GM23338 (cell line): Measurements from ENCODE around the gene ZNF226. TPM values are rescaled to one million over a fixed set of nuclear protein-coding genes. Genes with fewer than 3 reads are reported as not detected.

ENCODE experiments used
- ATAC-seq: fragments of 200-7000 bp; cut with Tn5 transposase; 3 replicates; pipeline ENCODE4 v1.9.1; 2020
- DNase-seq: peaks from one replicate; pipeline ENCODE4 v3.0.0-alpha.2; 2015; ENCODE audit warnings: low spot score
- H2AFZ ChIP-seq: fragments of 200-600 bp; sonication (generic); 2 replicates; pipeline ENCODE4 v1.8.0; 2016; ENCODE audit warnings: antibody characterized with exemption, mild to moderate bottlenecking, moderate library complexity
- H3F3A ChIP-seq: fragments of 200-600 bp; sonication (generic); replicated peaks from 2 replicates; pipeline ENCODE4 v1.8.0; 2017; ENCODE audit warnings: antibody characterized with exemption, mixed run types, low read depth
- H3K27ac ChIP-seq: fragments of 200-600 bp; sonication (generic); 2 replicates; pipeline ENCODE4 v1.6.1; 2016; ENCODE audit warnings: low read depth
- H3K27me3 ChIP-seq: fragments of 200-600 bp; sonication (generic); 2 replicates; pipeline ENCODE4 v1.8.0; 2016; ENCODE audit warnings: mild to moderate bottlenecking, mixed run types, moderate library complexity; ENCODE audit not compliant: insufficient read depth
- H3K36me3 ChIP-seq: fragments of 200-600 bp; sonication (generic); 2 replicates; pipeline ENCODE4 v1.8.0; 2016; ENCODE audit warnings: mild to moderate bottlenecking; ENCODE audit not compliant: insufficient read depth
- H3K4me1 ChIP-seq: fragments of 200-600 bp; sonication (generic); 2 replicates; pipeline ENCODE4 v1.8.0; 2016; ENCODE audit warnings: mild to moderate bottlenecking, moderate library complexity; ENCODE audit not compliant: insufficient read depth
- H3K4me2 ChIP-seq: fragments of 200-600 bp; sonication (generic); 2 replicates; pipeline ENCODE4 v1.7.1; 2017; ENCODE audit warnings: mixed run types
- H3K4me3 ChIP-seq: fragments of 200-600 bp; sonication (generic); 2 replicates; pipeline ENCODE4 v1.6.1; 2016; ENCODE audit warnings: mixed run types
- H3K79me2 ChIP-seq: fragments of 200-600 bp; sonication (generic); replicated peaks from 2 replicates; pipeline ENCODE4 v1.8.0; 2017; ENCODE audit warnings: mild to moderate bottlenecking; ENCODE audit not compliant: insufficient read depth
- H3K9me2 ChIP-seq: fragments of 200-600 bp; sonication (generic); 2 replicates; pipeline ENCODE4 v1.8.0; 2017; ENCODE audit not compliant: insufficient read depth
- H4K20me1 ChIP-seq: fragments of 200-600 bp; sonication (generic); replicated peaks from 2 replicates; pipeline ENCODE4 v1.8.0; 2017; ENCODE audit warnings: mild to moderate bottlenecking; ENCODE audit not compliant: insufficient read depth
- H3K27ac Mint-ChIP-seq: 2 replicates; pipeline ENCODE4 v1.8.0; 2020; ENCODE audit warnings: inconsistent platforms, mild to moderate bottlenecking, moderate library complexity, mixed read lengths
- H3K27me3 Mint-ChIP-seq: 3 replicates; pipeline ENCODE4 v1.8.0; 2022; ENCODE audit warnings: low read depth, mild to moderate bottlenecking, moderate library complexity, mixed read lengths, inconsistent platforms; ENCODE audit not compliant: insufficient read depth, poor library complexity
- H3K36me3 Mint-ChIP-seq: 3 replicates; pipeline ENCODE4 v1.8.0; 2021; ENCODE audit warnings: low read depth, mild to moderate bottlenecking, inconsistent platforms, moderate library complexity, mixed read lengths
- H3K4me1 Mint-ChIP-seq: 3 replicates; pipeline ENCODE4 v1.8.0; 2020; ENCODE audit warnings: mild to moderate bottlenecking, inconsistent platforms, mixed read lengths
- H3K4me3 Mint-ChIP-seq: 3 replicates; pipeline ENCODE4 v1.8.0; 2021; ENCODE audit warnings: moderate library complexity, mild to moderate bottlenecking, inconsistent platforms, mixed read lengths
- H3K9me3 Mint-ChIP-seq: 3 replicates; pipeline ENCODE4 v1.8.0; 2020; ENCODE audit warnings: moderate library complexity, mild to moderate bottlenecking, inconsistent platforms, mixed read lengths
- CREB1 ChIP-seq: fragments of 250-450 bp; sonication (Bioruptor Pico); IDR thresholded peaks from 2 replicates; pipeline ENCODE4 v1.5.0; 2020; ENCODE audit warnings: low read depth, mild to moderate bottlenecking, moderate library complexity
- CTCF ChIP-seq, 2 experiments: fragments of 200-600 bp in 1 of 2; sonication (generic) in 1 of 2; conservative IDR thresholded peaks; 2 replicates each; pipeline versions ENCODE4 v1.5.1 to v1.6.1; 2016 to 2017; ENCODE audit warnings: antibody characterized with exemption in 2 of 2, low read depth in 2 of 2, mild to moderate bottlenecking in 2 of 2, moderate library complexity in 1 of 2
- EZH2 ChIP-seq: fragments of 200-600 bp; sonication (generic); IDR thresholded peaks from one replicate; pipeline ENCODE4 v1.8.0; 2017; ENCODE audit warnings: antibody characterized with exemption, mild to moderate bottlenecking, low read depth; ENCODE audit not compliant: unreplicated experiment
- NANOG ChIP-seq: IDR thresholded peaks from 2 replicates; pipeline ENCODE4 v1.6.1; 2016; ENCODE audit warnings: antibody characterized with exemption, borderline replicate concordance
- POLR2AphosphoS5 ChIP-seq: IDR thresholded peaks from 2 replicates; pipeline ENCODE4 v1.6.1; 2016; ENCODE audit warnings: antibody characterized with exemption, low read depth
- STAT1 ChIP-seq: IDR thresholded peaks from one replicate; pipeline ENCODE4 v1.6.1; 2016; ENCODE audit warnings: antibody characterized with exemption; ENCODE audit not compliant: unreplicated experiment
- ZNF114 ChIP-seq: fragments of 250-450 bp; sonication (Bioruptor Pico); IDR thresholded peaks from 2 replicates; pipeline ENCODE4 v1.5.0; 2020; ENCODE audit warnings: mild to moderate bottlenecking, moderate library complexity
- polyA plus RNA-seq: library from polyadenylated mRNA; unstranded; fragments of >200 nt; fragmentation: Nextera tagmentation; extraction: Ambion mirVana; gene quantifications from 2 replicates; pipeline ENCODE4 v1.2.1, GENCODE V29; 2016
- total RNA-seq: library from RNA; depleted of rRNA; stranded (reverse); fragments of >200 nt; shearing (Covaris generic); gene quantifications from 2 replicates; pipeline ENCODE4 v1.2.3, GENCODE V29; 2014
- TF ChIP-seq, protein P1 (sequence below): IDR thresholded peaks from 2 replicates; pipeline ENCODE4 v1.6.1; 2016; ENCODE audit warnings: antibody characterized with exemption
- TF ChIP-seq, protein P2 (sequence below): fragments of 250-450 bp; sonication (Bioruptor Pico); IDR thresholded peaks from 2 replicates; pipeline ENCODE4 v1.5.0; 2020; ENCODE audit warnings: mild to moderate bottlenecking, moderate library complexity
- TF ChIP-seq, protein P3 (sequence below): IDR thresholded peaks from one replicate; pipeline ENCODE4 v1.6.1; 2018; ENCODE audit warnings: antibody characterized with exemption; ENCODE audit not compliant: unreplicated experiment

Gene ZNF226
- total and polyA plus RNA-seq, 2 experiments from 2014 or later: 10.5 to 11.7 TPM

GRCh38 chr19:44196772-44197171 is 31.9 kb downstream of the ZNF226 start:
- Histone ChIP-seq H4K20me1 (no peaks in the 10 kb centered on the region), H3K36me3 (no peaks in the 10 kb centered on the region), H3K4me1 (no peaks in the 10 kb centered on the region), H3K27ac (no peak overlapping the region), H2AFZ (no peak overlapping the region), H3K27me3 (no peaks in the 10 kb centered on the region), H3K4me3 (no peak overlapping the region), H3K4me2 (no peak overlapping the region), H3K9me2 (no peaks in the 10 kb centered on the region), H3F3A (no peaks in the 10 kb centered on the region), H3K79me2 (no peaks in the 10 kb centered on the region)
- Mint-ChIP-seq H3K9me3 (peaks cover 32% of the 10 kb centered on the region; the same call in 2 of the 3 replicates), H3K4me3 (no peak overlapping the region), H3K36me3 (no peaks in the 10 kb centered on the region), H3K27ac (no peak overlapping the region), H3K27me3 (no peaks in the 10 kb centered on the region), H3K4me1 (no peaks in the 10 kb centered on the region)
- no peak for TF ChIP-seq EZH2
- TF ChIP-seq, protein P1, sequence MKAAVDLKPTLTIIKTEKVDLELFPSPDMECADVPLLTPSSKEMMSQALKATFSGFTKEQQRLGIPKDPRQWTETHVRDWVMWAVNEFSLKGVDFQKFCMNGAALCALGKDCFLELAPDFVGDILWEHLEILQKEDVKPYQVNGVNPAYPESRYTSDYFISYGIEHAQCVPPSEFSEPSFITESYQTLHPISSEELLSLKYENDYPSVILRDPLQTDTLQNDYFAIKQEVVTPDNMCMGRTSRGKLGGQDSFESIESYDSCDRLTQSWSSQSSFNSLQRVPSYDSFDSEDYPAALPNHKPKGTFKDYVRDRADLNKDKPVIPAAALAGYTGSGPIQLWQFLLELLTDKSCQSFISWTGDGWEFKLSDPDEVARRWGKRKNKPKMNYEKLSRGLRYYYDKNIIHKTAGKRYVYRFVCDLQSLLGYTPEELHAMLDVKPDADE: no peak
- TF ChIP-seq, protein P2, sequence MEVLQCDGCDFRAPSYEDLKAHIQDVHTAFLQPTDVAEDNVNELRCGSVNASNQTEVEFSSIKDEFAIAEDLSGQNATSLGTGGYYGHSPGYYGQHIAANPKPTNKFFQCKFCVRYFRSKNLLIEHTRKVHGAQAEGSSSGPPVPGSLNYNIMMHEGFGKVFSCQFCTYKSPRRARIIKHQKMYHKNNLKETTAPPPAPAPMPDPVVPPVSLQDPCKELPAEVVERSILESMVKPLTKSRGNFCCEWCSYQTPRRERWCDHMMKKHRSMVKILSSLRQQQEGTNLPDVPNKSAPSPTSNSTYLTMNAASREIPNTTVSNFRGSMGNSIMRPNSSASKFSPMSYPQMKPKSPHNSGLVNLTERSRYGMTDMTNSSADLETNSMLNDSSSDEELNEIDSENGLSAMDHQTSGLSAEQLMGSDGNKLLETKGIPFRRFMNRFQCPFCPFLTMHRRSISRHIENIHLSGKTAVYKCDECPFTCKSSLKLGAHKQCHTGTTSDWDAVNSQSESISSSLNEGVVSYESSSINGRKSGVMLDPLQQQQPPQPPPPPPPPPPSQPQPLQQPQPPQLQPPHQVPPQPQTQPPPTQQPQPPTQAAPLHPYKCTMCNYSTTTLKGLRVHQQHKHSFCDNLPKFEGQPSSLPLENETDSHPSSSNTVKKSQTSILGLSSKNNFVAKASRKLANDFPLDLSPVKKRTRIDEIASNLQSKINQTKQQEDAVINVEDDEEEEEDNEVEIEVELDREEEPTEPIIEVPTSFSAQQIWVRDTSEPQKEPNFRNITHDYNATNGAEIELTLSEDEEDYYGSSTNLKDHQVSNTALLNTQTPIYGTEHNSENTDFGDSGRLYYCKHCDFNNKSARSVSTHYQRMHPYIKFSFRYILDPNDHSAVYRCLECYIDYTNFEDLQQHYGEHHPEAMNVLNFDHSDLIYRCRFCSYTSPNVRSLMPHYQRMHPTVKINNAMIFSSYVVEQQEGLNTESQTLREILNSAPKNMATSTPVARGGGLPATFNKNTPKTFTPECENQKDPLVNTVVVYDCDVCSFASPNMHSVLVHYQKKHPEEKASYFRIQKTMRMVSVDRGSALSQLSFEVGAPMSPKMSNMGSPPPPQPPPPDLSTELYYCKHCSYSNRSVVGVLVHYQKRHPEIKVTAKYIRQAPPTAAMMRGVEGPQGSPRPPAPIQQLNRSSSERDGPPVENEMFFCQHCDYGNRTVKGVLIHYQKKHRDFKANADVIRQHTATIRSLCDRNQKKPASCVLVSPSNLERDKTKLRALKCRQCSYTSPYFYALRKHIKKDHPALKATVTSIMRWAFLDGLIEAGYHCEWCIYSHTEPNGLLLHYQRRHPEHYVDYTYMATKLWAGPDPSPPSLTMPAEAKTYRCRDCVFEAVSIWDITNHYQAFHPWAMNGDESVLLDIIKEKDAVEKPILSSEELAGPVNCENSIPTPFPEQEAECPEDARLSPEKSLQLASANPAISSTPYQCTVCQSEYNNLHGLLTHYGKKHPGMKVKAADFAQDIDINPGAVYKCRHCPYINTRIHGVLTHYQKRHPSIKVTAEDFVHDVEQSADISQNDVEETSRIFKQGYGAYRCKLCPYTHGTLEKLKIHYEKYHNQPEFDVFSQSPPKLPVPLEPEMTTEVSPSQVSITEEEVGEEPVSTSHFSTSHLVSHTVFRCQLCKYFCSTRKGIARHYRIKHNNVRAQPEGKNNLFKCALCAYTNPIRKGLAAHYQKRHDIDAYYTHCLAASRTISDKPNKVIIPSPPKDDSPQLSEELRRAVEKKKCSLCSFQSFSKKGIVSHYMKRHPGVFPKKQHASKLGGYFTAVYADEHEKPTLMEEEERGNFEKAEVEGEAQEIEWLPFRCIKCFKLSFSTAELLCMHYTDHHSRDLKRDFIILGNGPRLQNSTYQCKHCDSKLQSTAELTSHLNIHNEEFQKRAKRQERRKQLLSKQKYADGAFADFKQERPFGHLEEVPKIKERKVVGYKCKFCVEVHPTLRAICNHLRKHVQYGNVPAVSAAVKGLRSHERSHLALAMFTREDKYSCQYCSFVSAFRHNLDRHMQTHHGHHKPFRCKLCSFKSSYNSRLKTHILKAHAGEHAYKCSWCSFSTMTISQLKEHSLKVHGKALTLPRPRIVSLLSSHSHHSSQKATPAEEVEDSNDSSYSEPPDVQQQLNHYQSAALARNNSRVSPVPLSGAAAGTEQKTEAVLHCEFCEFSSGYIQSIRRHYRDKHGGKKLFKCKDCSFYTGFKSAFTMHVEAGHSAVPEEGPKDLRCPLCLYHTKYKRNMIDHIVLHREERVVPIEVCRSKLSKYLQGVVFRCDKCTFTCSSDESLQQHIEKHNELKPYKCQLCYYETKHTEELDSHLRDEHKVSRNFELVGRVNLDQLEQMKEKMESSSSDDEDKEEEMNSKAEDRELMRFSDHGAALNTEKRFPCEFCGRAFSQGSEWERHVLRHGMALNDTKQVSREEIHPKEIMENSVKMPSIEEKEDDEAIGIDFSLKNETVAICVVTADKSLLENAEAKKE (CRISPR knock-in tag): no peak
- DNase-seq (no peak), ATAC-seq (no peak)

DNA sequence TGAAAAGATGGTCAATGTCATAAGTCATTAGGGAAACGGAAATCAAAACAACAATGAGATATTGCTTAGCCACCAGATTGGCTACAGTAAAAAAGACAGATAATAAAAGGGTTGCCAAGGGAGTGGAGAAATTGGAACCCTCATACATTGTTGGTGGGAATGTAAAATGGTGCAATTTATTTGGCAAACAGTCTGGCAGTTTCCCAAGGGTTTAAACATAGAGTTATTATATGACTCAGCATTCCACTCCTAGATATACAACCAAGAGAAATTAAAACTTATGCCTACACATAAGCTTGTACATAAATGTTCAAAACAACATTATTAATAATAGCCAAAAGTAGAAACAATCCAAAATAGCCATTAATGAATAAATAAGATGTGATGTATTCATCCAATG is 37.6 kb downstream of the ZNF226 start:
- Histone ChIP-seq H3K4me2 (no peak overlapping the region), H4K20me1 (no peaks in the 10 kb centered on the region), H3F3A (no peaks in the 10 kb centered on the region), H2AFZ (no peak overlapping the region), H3K4me3 (no peak overlapping the region), H3K27me3 (peaks cover 6% of the 10 kb centered on the region; the same call in 1 of the 2 replicates), H3K36me3 (peaks cover 3% of the 10 kb centered on the region; the same call in 1 of the 2 replicates), H3K4me1 (no peaks in the 10 kb centered on the region), H3K27ac (no peak overlapping the region), H3K79me2 (no peaks in the 10 kb centered on the region), H3K9me2 (peaks cover 8% of the 10 kb centered on the region; the same call in 1 of the 2 replicates)
- Mint-ChIP-seq H3K27me3 (no peaks in the 10 kb centered on the region), H3K4me3 (no peak overlapping the region), H3K27ac (no peak overlapping the region), H3K4me1 (no peaks in the 10 kb centered on the region), H3K9me3 (peaks cover 38% of the 10 kb centered on the region), H3K36me3 (peaks cover 6% of the 10 kb centered on the region)
- DNase-seq (no peak), ATAC-seq (no peak)
- TF ChIP-seq ZNF114 (CRISPR knock-in tag): no peak
- TF ChIP-seq STAT1: no peak
- no peak for TF ChIP-seq NANOG
- TF ChIP-seq CREB1 (CRISPR knock-in tag): no peak
- TF ChIP-seq CTCF (conservative IDR thresholded peaks at IDR 0.05; ENCODE audit: low read depth in 2 of 2): no peak
- TF ChIP-seq, protein P3, sequence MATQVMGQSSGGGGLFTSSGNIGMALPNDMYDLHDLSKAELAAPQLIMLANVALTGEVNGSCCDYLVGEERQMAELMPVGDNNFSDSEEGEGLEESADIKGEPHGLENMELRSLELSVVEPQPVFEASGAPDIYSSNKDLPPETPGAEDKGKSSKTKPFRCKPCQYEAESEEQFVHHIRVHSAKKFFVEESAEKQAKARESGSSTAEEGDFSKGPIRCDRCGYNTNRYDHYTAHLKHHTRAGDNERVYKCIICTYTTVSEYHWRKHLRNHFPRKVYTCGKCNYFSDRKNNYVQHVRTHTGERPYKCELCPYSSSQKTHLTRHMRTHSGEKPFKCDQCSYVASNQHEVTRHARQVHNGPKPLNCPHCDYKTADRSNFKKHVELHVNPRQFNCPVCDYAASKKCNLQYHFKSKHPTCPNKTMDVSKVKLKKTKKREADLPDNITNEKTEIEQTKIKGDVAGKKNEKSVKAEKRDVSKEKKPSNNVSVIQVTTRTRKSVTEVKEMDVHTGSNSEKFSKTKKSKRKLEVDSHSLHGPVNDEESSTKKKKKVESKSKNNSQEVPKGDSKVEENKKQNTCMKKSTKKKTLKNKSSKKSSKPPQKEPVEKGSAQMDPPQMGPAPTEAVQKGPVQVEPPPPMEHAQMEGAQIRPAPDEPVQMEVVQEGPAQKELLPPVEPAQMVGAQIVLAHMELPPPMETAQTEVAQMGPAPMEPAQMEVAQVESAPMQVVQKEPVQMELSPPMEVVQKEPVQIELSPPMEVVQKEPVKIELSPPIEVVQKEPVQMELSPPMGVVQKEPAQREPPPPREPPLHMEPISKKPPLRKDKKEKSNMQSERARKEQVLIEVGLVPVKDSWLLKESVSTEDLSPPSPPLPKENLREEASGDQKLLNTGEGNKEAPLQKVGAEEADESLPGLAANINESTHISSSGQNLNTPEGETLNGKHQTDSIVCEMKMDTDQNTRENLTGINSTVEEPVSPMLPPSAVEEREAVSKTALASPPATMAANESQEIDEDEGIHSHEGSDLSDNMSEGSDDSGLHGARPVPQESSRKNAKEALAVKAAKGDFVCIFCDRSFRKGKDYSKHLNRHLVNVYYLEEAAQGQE: no peak
- no peak for TF ChIP-seq POLR2AphosphoS5
